ENCODE results near the gene OXA1L. TPM values are rescaled to one million over a fixed set of nuclear protein-coding genes. Genes with fewer than 3 reads are reported as not detected.

OXA1L gene
- 80.0 and 85.1 TPM in 2 replicates for total RNA-seq (2014; rRNA removed; shearing (Covaris generic))

GRCh38 chr14:22766457-22767322 lies at the start of gene OXA1L:
Gene OXA1L (plus strand): TSS chr14:22766688. CDS start chr14:22766702, 14 bp downstream.

DNA sequence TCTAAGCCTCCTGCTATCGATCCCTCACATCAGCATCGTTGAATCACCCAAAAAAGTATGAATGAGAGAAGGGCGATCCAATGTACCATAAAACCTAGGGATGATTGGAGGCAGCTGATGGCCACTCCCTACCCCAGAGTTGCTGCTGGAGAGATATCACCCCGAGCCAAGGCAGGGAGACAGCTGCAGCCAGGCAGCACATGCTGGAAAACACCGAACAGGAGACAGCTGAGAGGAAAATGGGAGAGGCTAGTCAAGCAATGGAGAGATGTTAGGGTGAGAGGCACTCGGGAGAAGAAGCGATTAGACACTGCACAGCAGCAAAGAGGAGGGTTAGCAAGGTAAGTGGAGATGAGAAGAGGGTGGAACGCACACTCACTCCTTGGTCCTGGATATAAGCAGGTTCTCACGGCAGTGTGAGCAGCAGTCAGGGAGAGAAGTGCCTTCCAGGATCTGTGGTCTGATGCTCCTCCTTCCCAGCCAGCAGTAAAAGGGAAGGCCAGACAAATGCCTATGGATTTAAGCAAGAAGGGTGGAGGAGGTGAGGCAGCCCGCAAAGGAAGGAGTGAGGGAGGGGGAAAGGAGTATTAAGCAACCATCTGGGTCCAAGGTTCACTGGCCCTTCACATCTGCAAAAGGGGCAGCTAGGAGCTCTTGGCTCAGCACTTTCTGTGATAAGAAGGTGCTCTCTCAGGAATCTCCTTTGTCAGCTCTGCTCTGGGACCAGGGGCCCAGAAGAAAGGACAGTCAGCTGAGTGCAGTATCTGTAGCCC lies 48.6 kb downstream of the OXA1L start, which contains the start of gene SLC7A7:
SLC7A7 (minus strand) TSS at position 495 of the 773 bp plus-strand sequence. CDS start 2,037 bp downstream, outside the sequence.

Small RNA genes lying within 50 kb of the gene (small RNA-seq; reads per million reads assigned to genes)
- not detected for gene RF00588

Other genes with a start within 250 kb of the OXA1L start
- 91.2 and 115 TPM in 2 replicates for gene DAD1, start 177.5 kb upstream of the OXA1L start, total RNA-seq (2014; rRNA removed; shearing (Covaris generic))
- 2.8 and 3.3 TPM in 2 replicates for gene ABHD4, start 168.4 kb upstream of the OXA1L start, total RNA-seq (2014; rRNA removed; shearing (Covaris generic))
- gene OR6J1, start 122.3 kb upstream of the OXA1L start, total RNA-seq (2014; rRNA removed; shearing (Covaris generic)) = 0.04 TPM in 1 of 2 replicates, not detected in the other
- 0.11 and 0.16 TPM in 2 replicates for gene SLC7A7, start 48.7 kb downstream of the OXA1L start, total RNA-seq (2014; rRNA removed; shearing (Covaris generic))
- 59.9 and 95.0 TPM in 2 replicates for gene MRPL52, start 63.2 kb downstream of the OXA1L start, total RNA-seq (2014; rRNA removed; shearing (Covaris generic))
- gene MMP14, start 69.9 kb downstream of the OXA1L start, total RNA-seq (2014; rRNA removed; shearing (Covaris generic)) = 79.9 and 82.8 TPM in 2 replicates
- gene LRP10, start 105.1 kb downstream of the OXA1L start, total RNA-seq (2014; rRNA removed; shearing (Covaris generic)) = 17.8 and 19.9 TPM in 2 replicates
- gene REM2, start 116.5 kb downstream of the OXA1L start, total RNA-seq (2014; rRNA removed; shearing (Covaris generic)) = 0.11 and 0.57 TPM in 2 replicates
- gene RBM23, start 152.5 kb downstream of the OXA1L start, total RNA-seq (2014; rRNA removed; shearing (Covaris generic)) = 65.1 and 69.1 TPM in 2 replicates
- 49.0 and 68.4 TPM in 2 replicates for gene PRMT5, start 162.7 kb downstream of the OXA1L start, total RNA-seq (2014; rRNA removed; shearing (Covaris generic))
- 58.1 and 61.4 TPM in 2 replicates for gene HAUS4, start 190.4 kb downstream of the OXA1L start, total RNA-seq (2014; rRNA removed; shearing (Covaris generic))
- gene AJUBA, start 215.9 kb downstream of the OXA1L start, total RNA-seq (2014; rRNA removed; shearing (Covaris generic)) = 63.6 and 64.3 TPM in 2 replicates
- 11.6 and 13.6 TPM in 2 replicates for gene C14orf93, start 243.5 kb downstream of the OXA1L start, total RNA-seq (2014; rRNA removed; shearing (Covaris generic))